IMR-90 (cell line): ENCODE results near the gene DNAJC7. TPM values are rescaled to one million over a fixed set of nuclear protein-coding genes. Genes with fewer than 3 reads are reported as not detected.

ENCODE experiments used
- ATAC-seq: fragments of 200-7000 bp; cut with Tn5 transposase; 2 replicates; pipeline ENCODE4 v1.9.1; 2020; ENCODE audit warnings: low read depth, mild to moderate bottlenecking, moderate library complexity
- BruUV-seq: library from RNA; stranded (reverse); fragments of 400-500 nt; replicated peaks from 2 replicates; lab custom pipeline; 2021; lab: Mats Ljungman, UMichigan
- CTCF ChIA-PET: fragments of 300-600 bp; formaldehyde crosslinking; extraction: SDS; loops from one replicate; lab custom pipeline; 2021; ENCODE audit warnings: antibody characterized with exemption; lab: Yijun Ruan, JAX
- POLR2A ChIA-PET: fragments of 300-600 bp; sonication (Branson Sonifier 250); formaldehyde crosslinking; loops from one replicate; lab custom pipeline; 2022; ENCODE audit warnings: antibody characterized with exemption; ENCODE audit not compliant: unreplicated experiment; lab: Charles Lee
- DNase-seq: peaks from one replicate; pipeline ENCODE4 v3.0.0; 2013
- H2AFZ ChIP-seq: replicated peaks from 2 replicates; pipeline ENCODE3; 2013; ENCODE audit warnings: low read length, mild to moderate bottlenecking; ENCODE audit not compliant: poor library complexity
- H2AK5ac ChIP-seq: 2 replicates; pipeline ENCODE4 v1.6.1; 2013; ENCODE audit warnings: low read depth, low read length, inconsistent platforms
- H2AK9ac ChIP-seq: replicated peaks from 2 replicates; pipeline ENCODE3; 2013; ENCODE audit warnings: mild to moderate bottlenecking, low read depth, low read length, moderate library complexity; ENCODE audit not compliant: poor library complexity
- H2BK120ac ChIP-seq: 2 replicates; pipeline ENCODE4 v1.6.1; 2013; ENCODE audit warnings: low read depth, low read length, inconsistent platforms
- H2BK15ac ChIP-seq: 3 replicates; pipeline ENCODE4 v1.6.1; 2013; ENCODE audit warnings: low read depth, low read length, inconsistent platforms
- H2BK20ac ChIP-seq: 2 replicates; pipeline ENCODE4 v1.6.1; 2013; ENCODE audit warnings: low read depth, mild to moderate bottlenecking, inconsistent platforms, low read length, moderate library complexity
- H2BK5ac ChIP-seq: 2 replicates; pipeline ENCODE4 v1.6.1; 2013; ENCODE audit warnings: mild to moderate bottlenecking, low read depth, low read length, inconsistent platforms; ENCODE audit not compliant: poor library complexity, severe bottlenecking
- H3K14ac ChIP-seq: replicated peaks from 2 replicates; pipeline ENCODE4 v1.6.1; 2013; ENCODE audit warnings: low read depth, low read length, inconsistent platforms
- H3K18ac ChIP-seq: 2 replicates; pipeline ENCODE4 v1.6.1; 2013; ENCODE audit warnings: low read depth, low read length, control low read depth
- H3K23ac ChIP-seq: 2 replicates; pipeline ENCODE4 v1.6.1; 2013; ENCODE audit warnings: low read depth, low read length, inconsistent platforms
- H3K27ac ChIP-seq: 2 replicates; pipeline ENCODE4 v1.5.1; 2013; ENCODE audit warnings: mild to moderate bottlenecking, control low read depth, low read length; ENCODE audit not compliant: insufficient read depth
- H3K27me3 ChIP-seq: 2 replicates; pipeline ENCODE4 v1.6.1; 2013; ENCODE audit warnings: low read length; ENCODE audit not compliant: control insufficient read depth, insufficient read depth
- H3K36me3 ChIP-seq: 2 replicates; pipeline ENCODE4 v1.6.1; 2013; ENCODE audit warnings: low read length, mixed read lengths; ENCODE audit not compliant: control insufficient read depth, insufficient read depth
- H3K4ac ChIP-seq: 2 replicates; pipeline ENCODE4 v1.6.1; 2013; ENCODE audit warnings: low read depth, low read length, inconsistent platforms
- H3K4me1 ChIP-seq: 2 replicates; pipeline ENCODE4 v1.6.1; 2013; ENCODE audit warnings: low read length, mixed read lengths; ENCODE audit not compliant: control insufficient read depth, insufficient read depth
- H3K4me2 ChIP-seq: 2 replicates; pipeline ENCODE4 v1.6.1; 2013; ENCODE audit warnings: low read depth, mild to moderate bottlenecking, control low read depth, low read length, moderate library complexity
- H3K4me3 ChIP-seq: 2 replicates; pipeline ENCODE4 v1.5.1; 2013; ENCODE audit warnings: low read depth, mild to moderate bottlenecking, control low read depth, low read length, moderate library complexity; ENCODE audit not compliant: insufficient read depth
- H3K56ac ChIP-seq: 2 replicates; pipeline ENCODE4 v1.6.1; 2013; ENCODE audit warnings: low read length, inconsistent platforms; ENCODE audit not compliant: insufficient read depth; ENCODE audit errors: extremely low read depth
- H3K79me1 ChIP-seq, 2 experiments: 2 replicates each; pipeline ENCODE4 v1.6.1; 2013; ENCODE audit warnings: low read length in 2 of 2, inconsistent platforms in 1 of 2, low read depth in 1 of 2
- H3K9ac ChIP-seq: 2 replicates; pipeline ENCODE4 v1.6.1; 2013; ENCODE audit warnings: low read depth, low read length, control low read depth
- H3K9me1 ChIP-seq: 2 replicates; pipeline ENCODE4 v1.6.1; 2013; ENCODE audit warnings: low read length, inconsistent platforms; ENCODE audit not compliant: insufficient read depth
- H3K9me3 ChIP-seq: 2 replicates; pipeline ENCODE4 v1.6.1; 2013; ENCODE audit warnings: low read length; ENCODE audit not compliant: control insufficient read depth, insufficient read depth
- H4K20me1 ChIP-seq: 2 replicates; pipeline ENCODE4 v1.6.1; 2013; ENCODE audit warnings: low read length, inconsistent platforms; ENCODE audit not compliant: insufficient read depth
- H4K5ac ChIP-seq: 2 replicates; pipeline ENCODE4 v1.6.1; 2013; ENCODE audit warnings: mild to moderate bottlenecking, low read depth, low read length, control low read depth
- H4K8ac ChIP-seq, 2 experiments: 2 replicates each; pipeline ENCODE4 v1.6.1; 2013; ENCODE audit warnings: low read depth in 2 of 2, low read length in 2 of 2, control low read depth in 1 of 2, inconsistent platforms in 1 of 2
- H4K91ac ChIP-seq: 2 replicates; pipeline ENCODE4 v1.6.1; 2013; ENCODE audit warnings: low read depth, low read length, inconsistent platforms; ENCODE audit not compliant: insufficient read depth
- BHLHE40 ChIP-seq: fragments of 150-350 bp; IDR thresholded peaks from 2 replicates; pipeline ENCODE4 v1.6.1; 2016; ENCODE audit warnings: mild to moderate bottlenecking, low read depth, low read length
- CEBPB ChIP-seq: IDR thresholded peaks from 2 replicates; pipeline ENCODE4 v1.6.1; 2012; ENCODE audit warnings: low read depth, low read length, improper control_type of control experiment
- CHD1 ChIP-seq: IDR thresholded peaks from 2 replicates; pipeline ENCODE4 v1.6.1; 2012; ENCODE audit warnings: low read depth, low read length, improper control_type of control experiment
- ELK1 ChIP-seq: fragments of 150-350 bp; IDR thresholded peaks from 2 replicates; pipeline ENCODE4 v1.6.1; 2016; ENCODE audit warnings: low read depth, mild to moderate bottlenecking, low read length, moderate library complexity, borderline replicate concordance
- FOS ChIP-seq: fragments of 150-350 bp; IDR thresholded peaks from 2 replicates; pipeline ENCODE4 v1.6.1; 2016; ENCODE audit warnings: low read depth, low read length
- MAFK ChIP-seq: IDR thresholded peaks from 2 replicates; pipeline ENCODE4 v1.6.1; 2012; ENCODE audit warnings: low read depth, low read length, improper control_type of control experiment
- MAZ ChIP-seq: IDR thresholded peaks from 2 replicates; pipeline ENCODE4 v1.6.1; 2012; ENCODE audit warnings: low read depth, mild to moderate bottlenecking, low read length, improper control_type of control experiment, moderate library complexity, borderline replicate concordance
- MXI1 ChIP-seq: IDR thresholded peaks from 2 replicates; pipeline ENCODE4 v1.6.1; 2012; ENCODE audit warnings: low read depth, mild to moderate bottlenecking, low read length, moderate library complexity, borderline replicate concordance
- NFE2L2 ChIP-seq: fragments of 150-350 bp; IDR thresholded peaks from 2 replicates; pipeline ENCODE4 v1.6.1; 2016; ENCODE audit warnings: low read depth, mild to moderate bottlenecking, low read length
- POLR2A ChIP-seq: IDR thresholded peaks from 2 replicates; pipeline ENCODE4 v1.6.1; 2012; ENCODE audit warnings: mild to moderate bottlenecking, low read depth, low read length
- RAD21 ChIP-seq: IDR thresholded peaks from 2 replicates; pipeline ENCODE4 v1.6.1; 2012; ENCODE audit warnings: low read length, improper control_type of control experiment
- RCOR1 ChIP-seq: IDR thresholded peaks from 2 replicates; pipeline ENCODE4 v1.6.1; 2012; ENCODE audit warnings: mild to moderate bottlenecking, low read length, improper control_type of control experiment; ENCODE audit not compliant: insufficient replicate concordance
- RFX5 ChIP-seq: IDR thresholded peaks from 2 replicates; pipeline ENCODE4 v1.8.0; 2012; ENCODE audit warnings: low read depth, mild to moderate bottlenecking, low read length, moderate library complexity
- SMC3 ChIP-seq: fragments of 150-350 bp; IDR thresholded peaks from 2 replicates; pipeline ENCODE4 v1.6.1; 2016; ENCODE audit warnings: low read depth, mild to moderate bottlenecking, antibody characterized with exemption, low read length, moderate library complexity
- USF2 ChIP-seq: fragments of 150-350 bp; IDR thresholded peaks from 2 replicates; pipeline ENCODE4 v1.6.1; 2017; ENCODE audit warnings: mild to moderate bottlenecking, antibody characterized with exemption, low read length, low read depth
- WGBS, 2 experiments: methylation state at CpG; one replicate each; pipeline versions ENCODE4 v1.1.5 to v1.1.7; 2013; ENCODE audit warnings: missing lambda C conversion rate in 2 of 2; ENCODE audit not compliant: insufficient read length in 1 of 2; ENCODE audit errors: extremely low coverage in 2 of 2; 5-methylcytosine and 5-hydroxymethylcytosine counted together
- dilution Hi-C: fragments of 300-500 bp; cut with HindIII; formaldehyde crosslinking; loops from one replicate; pipeline ENCODE4 v1.14.3; 2018; ENCODE audit warnings: low sequenced_read_pairs; ENCODE audit not compliant: unreplicated experiment
- in situ Hi-C: fragments of 300-500 bp; cut with MboI; formaldehyde crosslinking; loops from 3 replicates; pipeline ENCODE4 v1.14.3; 2019; ENCODE audit warnings: low sequenced_read_pairs, inconsistent platforms, mixed read lengths
- intact Hi-C: fragments of 100-400 bp; cut with micrococcal nuclease; formaldehyde crosslinking; loops from 2 replicates; pipeline ENCODE4 v1.10.0; 2022
- polyA plus RNA-seq, 3 experiments: library from polyadenylated mRNA; depleted of rRNA; stranded (reverse); fragments of >200 nt; gene quantifications; 2 replicates each; pipeline ENCODE4 v1.2.3, GENCODE V29; 2012; ENCODE audit warnings: low replicate concordance in 1 of 3
- total RNA-seq: library from RNA; depleted of rRNA; stranded (reverse); fragments of >200 nt; gene quantifications from 2 replicates; pipeline ENCODE4 v1.2.3, GENCODE V29; 2012
- TF ChIP-seq, protein P1 (sequence below): conservative IDR thresholded peaks from 2 replicates; pipeline ENCODE4 v1.5.1; 2012; ENCODE audit warnings: mild to moderate bottlenecking, low read depth, low read length, improper control_type of control experiment

The DNAJC7 gene
- total and polyA plus RNA-seq, 2 of the 4 experiments (the other 2 are of a cell fraction): 49.3 to 71.7 TPM

DNA sequence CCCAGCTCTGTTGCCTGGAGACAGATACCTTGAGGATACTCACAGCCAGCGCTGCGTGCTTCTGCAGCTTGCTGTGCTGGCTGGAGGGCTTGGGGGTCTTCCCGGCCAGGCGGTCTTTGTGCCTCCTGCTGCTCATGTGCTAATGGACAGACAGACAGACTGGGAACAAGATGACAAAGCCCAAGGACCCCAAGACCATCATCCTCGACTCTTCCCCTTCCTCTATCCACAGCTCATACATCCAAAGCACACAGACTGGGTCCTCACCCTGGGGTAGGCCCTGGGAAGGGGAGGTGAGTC is 10.3 kb upstream of the DNAJC7 start:
- intact Hi-C loops (loop anchor here (5.0 kb wide), 1 partner anchor 375 kb away; no protein-coding TSS in a partner anchor), in situ Hi-C loops (loop anchor here (5.0 kb wide), 1 partner anchor 85 kb away; the partner anchor contains the start of gene DHX58), dilution Hi-C loops (no loop called here)
- Histone ChIP-seq H2BK15ac (no peak overlapping the region), H3K27ac (no peak overlapping the region), H3K4me1 (peaks cover 7% of the 10 kb centered on the region), H3K56ac (no peak overlapping the region), H2BK20ac (no peak overlapping the region), H4K5ac (no peak overlapping the region), H3K4ac (no peak overlapping the region), H4K20me1 (peaks cover 12% of the 10 kb centered on the region; the same call in 1 of the 2 replicates), H3K18ac (no peak overlapping the region), H2AK9ac (no peak overlapping the region), H2BK5ac (no peak overlapping the region), H3K79me1 (peaks cover 0 to 15% of the 10 kb centered on the region in 2 experiments; a peak in 1 of 4 replicates), H4K8ac (no peak overlapping the region), H3K4me3 (no peak overlapping the region), H2BK120ac (no peak overlapping the region), H3K4me2 (no peak overlapping the region), H3K27me3 (peaks cover 12% of the 10 kb centered on the region), H3K9me3 (no peaks in the 10 kb centered on the region), H2AK5ac (no peak overlapping the region), H3K36me3 (peaks cover 14% of the 10 kb centered on the region), H3K23ac (no peak overlapping the region), H4K91ac (no peak overlapping the region), H2AFZ (no peak overlapping the region), H3K9me1 (peaks cover 6% of the 10 kb centered on the region; the same call in 1 of the 2 replicates), H3K14ac (no peak overlapping the region), H3K9ac (no peak overlapping the region)
- CTCF ChIA-PET: no interaction called here
- no TSS peak for BruUV-seq
- no peak for ATAC-seq
- no CpG with 5 or more reads among the region's 5 CpGs for WGBS, 2 experiments
- POLR2A ChIA-PET: interaction anchor here (0.5 to 0.9 kb wide), 2 partner anchors 10 to 160 kb away, joined by 3 read pairs; partner anchors contain the start of gene DNAJC7
- TF ChIP-seq MAZ: no peak
- TF ChIP-seq RFX5: no peak
- no peak for TF ChIP-seq CHD1
- no peak for TF ChIP-seq CEBPB
- TF ChIP-seq SMC3: no peak
- no peak for TF ChIP-seq BHLHE40
- TF ChIP-seq RAD21: no peak
- no peak for TF ChIP-seq POLR2A
- no peak for TF ChIP-seq MXI1
- TF ChIP-seq FOS: no peak
- TF ChIP-seq MAFK: no peak
- TF ChIP-seq, protein P1, sequence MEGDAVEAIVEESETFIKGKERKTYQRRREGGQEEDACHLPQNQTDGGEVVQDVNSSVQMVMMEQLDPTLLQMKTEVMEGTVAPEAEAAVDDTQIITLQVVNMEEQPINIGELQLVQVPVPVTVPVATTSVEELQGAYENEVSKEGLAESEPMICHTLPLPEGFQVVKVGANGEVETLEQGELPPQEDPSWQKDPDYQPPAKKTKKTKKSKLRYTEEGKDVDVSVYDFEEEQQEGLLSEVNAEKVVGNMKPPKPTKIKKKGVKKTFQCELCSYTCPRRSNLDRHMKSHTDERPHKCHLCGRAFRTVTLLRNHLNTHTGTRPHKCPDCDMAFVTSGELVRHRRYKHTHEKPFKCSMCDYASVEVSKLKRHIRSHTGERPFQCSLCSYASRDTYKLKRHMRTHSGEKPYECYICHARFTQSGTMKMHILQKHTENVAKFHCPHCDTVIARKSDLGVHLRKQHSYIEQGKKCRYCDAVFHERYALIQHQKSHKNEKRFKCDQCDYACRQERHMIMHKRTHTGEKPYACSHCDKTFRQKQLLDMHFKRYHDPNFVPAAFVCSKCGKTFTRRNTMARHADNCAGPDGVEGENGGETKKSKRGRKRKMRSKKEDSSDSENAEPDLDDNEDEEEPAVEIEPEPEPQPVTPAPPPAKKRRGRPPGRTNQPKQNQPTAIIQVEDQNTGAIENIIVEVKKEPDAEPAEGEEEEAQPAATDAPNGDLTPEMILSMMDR: no peak
- TF ChIP-seq RCOR1: no peak
- TF ChIP-seq ELK1: no peak
- no peak for TF ChIP-seq NFE2L2
- no peak for TF ChIP-seq USF2
- DNase-seq: no peak
